Activated naive CD4-positive, alpha-beta T cell treated with anti-CD3 and anti-CD28 coated beads for 36 hours (primary cell): ENCODE results near the gene UCHL5. TPM values are rescaled to one million over a fixed set of nuclear protein-coding genes. Genes with fewer than 3 reads are reported as not detected.
A peak's percentile ranks its signal among the peaks of the same experiment; 100 is the strongest.

Source experiments
- CTCF ChIA-PET: fragments of 350-600 bp; sonication (Branson Sonifier 250); formaldehyde crosslinking; loops from one replicate; lab custom pipeline; 2021; ENCODE audit warnings: antibody characterized with exemption; lab: Charles Lee
- DNase-seq: peaks from one replicate; pipeline ENCODE4 v3.0.0-alpha.2; 2020
- H3K27ac Mint-ChIP-seq: one replicate; pipeline ENCODE4 v1.8.0; 2021; ENCODE audit warnings: mild to moderate bottlenecking, mixed read lengths
- H3K27me3 Mint-ChIP-seq: one replicate; pipeline ENCODE4 v1.8.0; 2021; ENCODE audit warnings: low read depth, mixed read lengths
- H3K36me3 Mint-ChIP-seq: one replicate; pipeline ENCODE4 v1.8.0; 2021; ENCODE audit warnings: low read depth, mixed read lengths
- H3K4me1 Mint-ChIP-seq: one replicate; pipeline ENCODE4 v1.8.0; 2021; ENCODE audit warnings: low read depth, mixed read lengths
- H3K4me3 Mint-ChIP-seq: one replicate; pipeline ENCODE4 v1.8.0; 2021; ENCODE audit warnings: mild to moderate bottlenecking, moderate library complexity, mixed read lengths
- H3K9me3 Mint-ChIP-seq: one replicate; pipeline ENCODE4 v1.8.0; 2021; ENCODE audit warnings: mixed read lengths
- intact Hi-C: fragments of 100-400 bp; cut with micrococcal nuclease; formaldehyde crosslinking; loops from one replicate; pipeline ENCODE4 v1.15.1; 2023
- total RNA-seq, 2 experiments: library from RNA; stranded (reverse); gene quantifications; one replicate each; pipeline ENCODE4 v1.2.3, GENCODE V29; 2021

Gene UCHL5
- total RNA-seq, 2 experiments from 2014 or later: 63.4 to 68.8 TPM

GRCh38 chr1:193085263-193085662 is 26.1 kb upstream of the UCHL5 start:
- peaks cover 15% of the 10 kb centered on the region for H3K36me3 Mint-ChIP-seq
- no peak overlapping the region for H3K27ac Mint-ChIP-seq
- H3K9me3 Mint-ChIP-seq: no peaks in the 10 kb centered on the region
- H3K4me3 Mint-ChIP-seq: no peak overlapping the region
- no peak for DNase-seq
- H3K27me3 Mint-ChIP-seq: no peaks in the 10 kb centered on the region
- CTCF ChIA-PET: interaction anchor here (0.6 to 1.7 kb wide), 6 partner anchors 15 to 1296 kb away, joined by 3 to 7 read pairs (median 4); no protein-coding TSS in a partner anchor
- intact Hi-C loops: no loop called here
- no peaks in the 10 kb centered on the region for H3K4me1 Mint-ChIP-seq

DNA sequence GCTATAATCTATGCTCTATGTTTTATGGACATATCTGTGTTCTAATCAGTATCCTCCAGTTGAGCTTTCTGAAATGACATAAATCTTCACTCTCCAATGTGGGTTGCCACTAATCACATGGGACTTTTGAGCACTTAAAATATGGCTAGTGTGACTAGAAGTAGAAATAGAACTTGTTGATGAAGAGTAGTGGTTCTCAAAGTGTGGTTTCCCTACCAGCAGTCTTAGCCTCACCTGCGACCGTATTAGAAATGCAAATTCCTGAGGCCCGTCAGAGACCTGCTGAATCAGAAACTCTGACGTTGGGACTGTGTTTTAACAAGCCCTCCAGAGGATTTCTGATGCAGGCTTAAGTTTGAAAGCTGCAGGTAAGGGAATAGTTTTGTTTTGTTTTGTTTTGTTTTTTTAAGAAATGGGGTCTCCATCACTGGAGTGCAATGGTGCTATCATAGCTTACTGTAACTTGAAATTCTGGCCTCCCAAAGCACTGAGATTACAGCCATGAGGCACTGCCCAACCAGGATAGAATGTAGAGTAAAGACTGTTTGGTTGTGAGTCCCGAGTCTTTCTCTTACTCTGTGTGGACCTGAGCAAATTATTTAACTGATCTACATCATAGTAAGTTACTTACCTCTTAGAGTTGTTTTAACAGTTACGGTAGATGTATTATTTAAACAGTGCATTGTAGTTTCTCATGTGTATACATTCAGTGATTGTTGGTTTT is 24.4 kb upstream of the UCHL5 start:
- CTCF ChIA-PET: interaction anchor here (1.7 kb wide), 1 partner anchor 13 kb away, joined by 5 read pairs; no protein-coding TSS in a partner anchor
- Mint-ChIP-seq H3K36me3 (peaks cover 28% of the 10 kb centered on the region), H3K4me1 (no peaks in the 10 kb centered on the region), H3K9me3 (no peaks in the 10 kb centered on the region), H3K27me3 (no peaks in the 10 kb centered on the region), H3K27ac (no peak overlapping the region), H3K4me3 (no peak overlapping the region)
- no peak for DNase-seq
- intact Hi-C loops: no loop called here

DNA sequence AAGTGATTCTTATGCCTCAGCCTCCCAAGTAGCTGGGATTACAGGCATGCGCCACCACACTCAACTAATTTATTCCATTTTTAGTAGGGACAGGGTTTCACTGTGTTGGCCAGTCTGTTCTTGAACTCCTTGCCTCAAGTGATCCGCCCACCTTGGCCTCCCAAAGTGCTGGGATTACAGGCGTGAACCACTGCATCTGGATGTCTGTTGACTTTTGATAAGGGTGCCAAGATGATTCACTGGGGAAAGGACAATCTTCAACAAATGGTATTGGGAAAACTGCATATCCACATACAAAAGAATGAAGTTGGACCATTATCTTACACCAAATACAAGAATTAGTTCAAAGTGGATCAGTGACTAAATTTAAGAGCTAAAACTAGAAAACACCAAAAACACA is 20.0 kb upstream of the UCHL5 start:
- Mint-ChIP-seq H3K4me1 (peaks cover 6% of the 10 kb centered on the region), H3K27me3 (no peaks in the 10 kb centered on the region), H3K36me3 (peaks cover 36% of the 10 kb centered on the region), H3K4me3 (no peak overlapping the region), H3K9me3 (no peaks in the 10 kb centered on the region), H3K27ac (no peak overlapping the region)
- CTCF ChIA-PET: no interaction called here
- intact Hi-C loops: no loop called here
- no peak for DNase-seq

DNA sequence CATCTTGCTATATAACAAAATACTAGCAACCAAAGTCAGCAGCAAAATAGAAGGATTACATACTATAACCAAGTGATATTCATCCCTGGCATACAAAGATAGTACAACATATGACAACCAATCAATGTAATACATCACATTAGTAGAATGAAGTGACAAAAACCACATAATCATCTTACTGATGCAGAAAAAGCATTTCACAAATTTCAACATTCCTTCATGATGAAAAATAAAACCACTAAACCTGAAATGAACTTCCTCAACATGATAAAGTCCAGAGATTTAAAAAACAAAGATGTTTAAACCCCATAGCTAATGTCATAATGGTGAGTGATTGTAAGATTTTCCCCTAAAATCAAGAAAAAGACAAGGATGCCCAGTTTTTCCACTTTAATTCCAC is 18.8 kb upstream of the UCHL5 start:
- H3K27ac Mint-ChIP-seq: no peak overlapping the region
- intact Hi-C loops: no loop called here
- H3K36me3 Mint-ChIP-seq: peaks cover 39% of the 10 kb centered on the region
- CTCF ChIA-PET: no interaction called here
- H3K9me3 Mint-ChIP-seq: no peaks in the 10 kb centered on the region
- no peaks in the 10 kb centered on the region for H3K27me3 Mint-ChIP-seq
- no peak overlapping the region for H3K4me3 Mint-ChIP-seq
- H3K4me1 Mint-ChIP-seq: peaks cover 7% of the 10 kb centered on the region
- no peak for DNase-seq

GRCh38 chr1:193070942-193071341 is 11.8 kb upstream of the UCHL5 start:
- no peaks in the 10 kb centered on the region for H3K9me3 Mint-ChIP-seq
- no peak overlapping the region for H3K27ac Mint-ChIP-seq
- peaks cover 43% of the 10 kb centered on the region for H3K4me1 Mint-ChIP-seq
- H3K36me3 Mint-ChIP-seq: peaks cover 10% of the 10 kb centered on the region
- intact Hi-C loops: loop anchor here (1.0 kb wide), 1 partner anchor 12 kb away; the partner anchor contains the start of genes RO60 and UCHL5
- H3K4me3 Mint-ChIP-seq: no peak overlapping the region
- DNase-seq: peak; percentile 11
- H3K27me3 Mint-ChIP-seq: no peaks in the 10 kb centered on the region
- CTCF ChIA-PET: interaction anchor here (0.7 to 1.7 kb wide), 3 partner anchors 13 to 259 kb away, joined by 3 to 5 read pairs (median 3); no protein-coding TSS in a partner anchor

DNA sequence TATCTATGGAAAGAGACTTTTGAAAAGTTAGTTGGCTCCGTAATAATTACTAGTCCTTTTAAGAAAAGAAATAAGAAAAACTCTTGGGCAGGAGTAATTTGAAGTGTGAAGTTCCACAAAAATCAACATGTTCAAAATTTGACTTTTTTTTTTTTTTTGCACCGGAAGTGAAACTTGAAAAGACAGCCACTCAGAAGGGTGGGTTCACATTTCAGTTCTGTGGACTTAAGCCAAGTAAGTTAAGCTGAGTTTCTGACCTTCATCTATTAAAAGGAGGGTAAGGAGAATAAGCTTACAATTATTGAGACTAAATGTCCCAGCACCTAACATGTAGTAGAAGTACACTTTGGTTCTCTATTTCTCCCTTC is 11.2 kb upstream of the UCHL5 start:
- Mint-ChIP-seq H3K4me1 (peaks cover 45% of the 10 kb centered on the region), H3K36me3 (peaks cover 10% of the 10 kb centered on the region), H3K27ac (no peak overlapping the region), H3K9me3 (no peaks in the 10 kb centered on the region), H3K27me3 (no peaks in the 10 kb centered on the region), H3K4me3 (no peak overlapping the region)
- CTCF ChIA-PET: interaction anchor here (0.6 to 1.7 kb wide), 5 partner anchors 12 to 196 kb away, joined by 3 to 5 read pairs (median 3); partner anchors contain the start of gene CDC73
- intact Hi-C loops: loop anchor here (1.0 kb wide), 1 partner anchor 11 kb away; the partner anchor contains the start of genes RO60 and UCHL5
- no peak for DNase-seq

DNA sequence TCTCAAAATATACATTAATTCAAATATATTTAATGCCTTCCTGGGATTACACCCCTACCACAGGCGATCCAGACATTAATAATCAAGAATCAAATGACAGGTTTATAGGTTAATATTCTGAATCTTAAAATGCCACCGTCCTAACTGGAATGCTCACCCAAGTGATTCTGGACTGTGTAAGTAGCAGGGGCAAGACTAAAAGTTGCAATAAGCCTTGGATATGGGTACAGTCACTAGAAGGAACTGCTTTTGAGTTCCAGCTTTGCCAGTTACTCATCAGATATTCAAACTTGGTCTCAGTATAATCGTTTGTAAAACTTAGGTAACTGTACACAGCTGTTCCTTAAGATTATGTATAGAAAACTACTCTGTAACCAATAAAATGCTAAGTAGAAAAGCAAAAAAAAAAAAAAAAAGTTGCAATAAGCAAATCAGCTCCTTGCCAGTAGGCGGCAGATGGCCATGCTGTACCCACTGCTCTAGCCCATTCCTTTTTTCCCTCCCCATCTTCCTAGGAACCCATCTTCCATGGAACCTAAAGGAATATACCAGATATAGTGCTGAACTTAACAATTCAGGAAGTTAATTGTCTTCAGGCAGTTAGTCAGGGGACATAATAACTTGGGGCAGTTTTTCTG is 10.7 kb upstream of the UCHL5 start:
- peaks cover 50% of the 10 kb centered on the region for H3K4me1 Mint-ChIP-seq
- H3K36me3 Mint-ChIP-seq: peaks cover 10% of the 10 kb centered on the region
- no peak overlapping the region for H3K4me3 Mint-ChIP-seq
- no peaks in the 10 kb centered on the region for H3K9me3 Mint-ChIP-seq
- CTCF ChIA-PET: interaction anchor here (0.6 to 1.7 kb wide), 4 partner anchors 14 to 197 kb away, joined by 3 to 5 read pairs (median 3); partner anchors contain the start of gene CDC73
- no peaks in the 10 kb centered on the region for H3K27me3 Mint-ChIP-seq
- intact Hi-C loops: loop anchor here (1.0 kb wide), 1 partner anchor 11 kb away; the partner anchor contains the start of genes RO60 and UCHL5
- no peak overlapping the region for H3K27ac Mint-ChIP-seq
- no peak for DNase-seq

DNA sequence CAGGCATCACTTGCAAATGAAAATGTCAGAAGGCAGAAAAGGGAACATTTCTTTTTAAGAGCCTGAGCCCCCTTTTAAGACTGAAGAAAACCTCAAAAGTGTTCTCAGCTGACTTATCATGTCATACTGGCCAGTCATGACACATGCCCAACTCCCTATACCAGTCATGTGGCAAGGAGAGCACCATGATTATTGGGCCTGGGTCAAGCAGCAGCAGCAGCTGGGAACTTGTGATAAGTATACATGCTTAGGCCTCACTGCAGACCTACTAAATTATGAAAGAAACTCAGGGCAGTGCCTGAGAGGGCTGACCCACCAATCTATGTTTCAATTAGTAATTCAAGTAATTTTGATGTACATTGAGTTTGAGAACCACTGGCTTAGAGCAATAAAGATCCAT is 8.9 kb upstream of the UCHL5 start:
- CTCF ChIA-PET: no interaction called here
- Mint-ChIP-seq H3K9me3 (no peaks in the 10 kb centered on the region), H3K4me3 (no peak overlapping the region), H3K4me1 (peaks cover 62% of the 10 kb centered on the region), H3K27me3 (no peaks in the 10 kb centered on the region), H3K36me3 (peaks cover 7% of the 10 kb centered on the region), H3K27ac (peak overlapping the region; percentile 47)
- no peak for DNase-seq
- intact Hi-C loops: no loop called here

- Mint-ChIP-seq H3K4me1 (peaks cover 70% of the 10 kb centered on the region), H3K36me3 (peaks cover 4% of the 10 kb centered on the region), H3K4me3 (no peak overlapping the region), H3K27ac (no peak overlapping the region), H3K9me3 (no peaks in the 10 kb centered on the region), H3K27me3 (no peaks in the 10 kb centered on the region)
- DNase-seq: no peak
- CTCF ChIA-PET: interaction anchor here (0.6 kb wide), 1 partner anchor 368 kb away, joined by 4 read pairs; no protein-coding TSS in a partner anchor
- intact Hi-C loops: no loop called here
Measured at GRCh38 chr1:193066606-193067005, 7.4 kb upstream of the UCHL5 start.

DNA sequence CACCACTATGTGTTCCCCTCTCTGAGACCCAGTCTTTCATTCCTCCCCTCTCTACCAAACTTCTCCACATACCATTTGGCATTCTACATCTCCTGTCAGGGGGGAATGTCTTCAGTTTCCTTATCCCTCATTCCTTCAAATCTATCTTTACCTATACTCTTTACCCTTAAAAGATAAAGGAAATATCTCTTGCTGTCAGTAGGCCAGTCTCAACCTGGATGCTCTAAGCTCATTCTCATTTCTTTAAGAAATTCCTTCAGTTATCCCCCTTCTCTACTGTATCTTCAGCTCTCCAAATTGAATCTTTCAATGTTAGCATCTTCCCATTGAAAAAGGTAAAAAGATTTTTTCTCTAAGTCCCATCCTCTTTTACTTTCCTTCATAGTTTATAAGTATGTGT is 6.8 kb upstream of the UCHL5 start:
- CTCF ChIA-PET: no interaction called here
- no peaks in the 10 kb centered on the region for H3K27me3 Mint-ChIP-seq
- H3K4me3 Mint-ChIP-seq: no peak overlapping the region
- no peak overlapping the region for H3K27ac Mint-ChIP-seq
- H3K36me3 Mint-ChIP-seq: peaks cover 4% of the 10 kb centered on the region
- peaks cover 72% of the 10 kb centered on the region for H3K4me1 Mint-ChIP-seq
- intact Hi-C loops: no loop called here
- H3K9me3 Mint-ChIP-seq: no peaks in the 10 kb centered on the region
- DNase-seq: no peak

DNA sequence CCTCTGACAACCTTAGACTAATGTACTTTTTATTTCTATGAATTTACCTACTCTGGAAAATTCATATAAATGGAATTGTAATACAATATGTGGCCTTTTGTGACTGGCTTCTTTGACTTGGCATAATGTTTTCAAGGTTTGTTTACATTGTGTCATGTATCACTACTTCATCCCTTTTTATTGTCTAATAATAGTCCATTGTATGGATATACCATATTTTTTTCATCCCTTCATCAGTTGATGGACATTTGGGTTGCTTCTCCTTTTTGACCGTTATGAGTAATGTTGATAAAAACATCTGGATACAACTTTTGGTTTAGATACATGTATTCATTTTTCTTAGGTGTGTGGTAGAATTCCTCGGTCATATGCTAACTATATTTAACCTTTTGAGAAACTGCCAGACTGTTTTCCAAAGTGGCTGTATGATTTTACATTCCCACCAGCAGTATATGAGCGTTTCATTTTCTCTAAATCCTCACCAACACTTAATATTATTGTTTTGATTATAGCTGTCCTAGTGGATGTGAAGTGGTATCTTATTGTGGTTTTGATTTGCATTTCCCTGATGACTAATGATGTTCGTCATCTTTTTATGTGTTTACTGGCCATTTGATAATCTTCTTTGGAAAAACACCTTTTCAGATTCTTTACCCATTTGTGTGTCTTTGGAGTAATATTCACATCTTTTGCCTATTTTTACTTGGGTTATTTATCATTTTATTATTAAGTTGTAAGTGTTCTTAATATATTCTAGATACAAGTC is 3.7 kb upstream of the UCHL5 start:
- H3K36me3 Mint-ChIP-seq: peaks cover 15% of the 10 kb centered on the region
- H3K4me3 Mint-ChIP-seq: no peak overlapping the region
- intact Hi-C loops: no loop called here
- no peak for DNase-seq
- CTCF ChIA-PET: no interaction called here
- no peaks in the 10 kb centered on the region for H3K9me3 Mint-ChIP-seq
- H3K27me3 Mint-ChIP-seq: no peaks in the 10 kb centered on the region
- peaks cover 63% of the 10 kb centered on the region for H3K4me1 Mint-ChIP-seq
- no peak overlapping the region for H3K27ac Mint-ChIP-seq

- Mint-ChIP-seq H3K27me3 (no peaks in the 10 kb centered on the region), H3K36me3 (peaks cover 16% of the 10 kb centered on the region), H3K27ac (peak overlapping the region; percentile 46), H3K9me3 (no peaks in the 10 kb centered on the region), H3K4me3 (peak overlapping the region; percentile 94), H3K4me1 (peaks cover 64% of the 10 kb centered on the region)
- DNase-seq: peak; percentile 14
- intact Hi-C loops: no loop called here
- CTCF ChIA-PET: interaction anchor here (0.5 kb wide), 1 partner anchor 200 kb away, joined by 3 read pairs; no protein-coding TSS in a partner anchor
Measured at GRCh38 chr1:193060938-193061337, 1.8 kb upstream of the UCHL5 start.
